SJSA1 (cell line): Measurements from ENCODE around the gene NTM. TPM values are rescaled to one million over a fixed set of nuclear protein-coding genes. Genes with fewer than 3 reads are reported as not detected.
"Not testable (repeated sequence)": the region's sequence is repeated elsewhere in the genome, so short reads cannot be mapped to it uniquely, and the experiment has no call there.

Experiments used
- DNase-seq, 2 experiments: peaks; one replicate each; pipeline ENCODE4 v3.0.0-alpha.2; 2015 to 2020; ENCODE audit warnings: low spot score in 2 of 2, low read depth in 1 of 2
- H3K27ac ChIP-seq: fragments of 250-450 bp; sonication (Bioruptor Pico); 2 replicates; pipeline ENCODE4 v1.5.1; 2020; ENCODE audit warnings: mild to moderate bottlenecking, moderate library complexity
- H3K27me3 ChIP-seq: fragments of 250-450 bp; sonication (Bioruptor Pico); replicated peaks from 2 replicates; pipeline ENCODE4 v1.5.1; 2020; ENCODE audit warnings: mild to moderate bottlenecking, moderate library complexity
- H3K36me3 ChIP-seq: fragments of 250-450 bp; sonication (Bioruptor Pico); 2 replicates; pipeline ENCODE4 v1.5.1; 2020; ENCODE audit warnings: mild to moderate bottlenecking
- H3K4me1 ChIP-seq: fragments of 250-450 bp; sonication (Bioruptor Pico); replicated peaks from 2 replicates; pipeline ENCODE4 v1.6.1; 2021; ENCODE audit warnings: mild to moderate bottlenecking
- H3K4me3 ChIP-seq: fragments of 250-450 bp; sonication (Bioruptor Pico); 2 replicates; pipeline ENCODE4 v1.5.1; 2020; ENCODE audit warnings: mild to moderate bottlenecking
- H3K9me3 ChIP-seq: fragments of 250-450 bp; sonication (Bioruptor Pico); replicated peaks from 2 replicates; pipeline ENCODE4 v1.5.1; 2020; ENCODE audit warnings: mild to moderate bottlenecking
- total RNA-seq: library from RNA; depleted of rRNA; stranded (reverse); fragments of >200 nt; shearing (Covaris generic); gene quantifications from 2 replicates; pipeline ENCODE4 v1.2.3, GENCODE V29; 2014

Gene NTM
- total RNA-seq, 1 experiment from 2014 or later = 0.34 TPM

GRCh38 chr11:132347156-132348090 lies 977.0 kb downstream of the NTM start:
- Histone ChIP-seq H3K27ac (no peak overlapping the region), H3K36me3 (no peaks in the 10 kb centered on the region), H3K4me1 (no peaks in the 10 kb centered on the region), H3K4me3 (no peak overlapping the region), H3K27me3 (no peaks in the 10 kb centered on the region), H3K9me3 (no peaks in the 10 kb centered on the region)
- DNase-seq = no peak

GRCh38 chr11:132349811-132350733 lies 979.7 kb downstream of the NTM start:
- Histone ChIP-seq H3K4me3 (no peak overlapping the region), H3K27me3 (no peaks in the 10 kb centered on the region), H3K36me3 (no peaks in the 10 kb centered on the region), H3K27ac (no peak overlapping the region), H3K4me1 (no peaks in the 10 kb centered on the region), H3K9me3 (no peaks in the 10 kb centered on the region)
- DNase-seq = no peak

GRCh38 chr11:132351050-132351449 lies 980.6 kb downstream of the NTM start:
- Histone ChIP-seq H3K27me3 (no peaks in the 10 kb centered on the region), H3K36me3 (no peaks in the 10 kb centered on the region), H3K4me3 (no peak overlapping the region), H3K9me3 (no peaks in the 10 kb centered on the region), H3K4me1 (no peaks in the 10 kb centered on the region), H3K27ac (no peak overlapping the region)
- no peak for DNase-seq

GRCh38 chr11:132352497-132352896 lies 982.1 kb downstream of the NTM start:
- no peaks in the 10 kb centered on the region for H3K36me3 ChIP-seq
- H3K27me3 ChIP-seq = no peaks in the 10 kb centered on the region
- H3K27ac ChIP-seq = no peak overlapping the region
- H3K4me3 ChIP-seq = no peak overlapping the region
- no peaks in the 10 kb centered on the region for H3K4me1 ChIP-seq
- no peak for DNase-seq
- no peaks in the 10 kb centered on the region for H3K9me3 ChIP-seq

- no peaks in the 10 kb centered on the region for H3K4me1 ChIP-seq
- no peak overlapping the region for H3K4me3 ChIP-seq
- H3K27me3 ChIP-seq = no peaks in the 10 kb centered on the region
- no peaks in the 10 kb centered on the region for H3K9me3 ChIP-seq
- no peak for DNase-seq
- H3K36me3 ChIP-seq = no peaks in the 10 kb centered on the region
- no peak overlapping the region for H3K27ac ChIP-seq
Observed at GRCh38 chr11:132353255-132353654, 982.8 kb downstream of the NTM start.

- H3K36me3 ChIP-seq = no peaks in the 10 kb centered on the region
- no peak overlapping the region for H3K27ac ChIP-seq
- H3K9me3 ChIP-seq = no peaks in the 10 kb centered on the region
- no peaks in the 10 kb centered on the region for H3K4me1 ChIP-seq
- no peak for DNase-seq
- no peak overlapping the region for H3K4me3 ChIP-seq
- H3K27me3 ChIP-seq = no peaks in the 10 kb centered on the region
Observed at GRCh38 chr11:132357811-132358572, 987.6 kb downstream of the NTM start.

- H3K27ac ChIP-seq = no peak overlapping the region
- H3K9me3 ChIP-seq = no peaks in the 10 kb centered on the region
- H3K4me3 ChIP-seq = no peak overlapping the region
- no peaks in the 10 kb centered on the region for H3K36me3 ChIP-seq
- no peak for DNase-seq
- H3K4me1 ChIP-seq = no peaks in the 10 kb centered on the region
- H3K27me3 ChIP-seq = no peaks in the 10 kb centered on the region
Observed at GRCh38 chr11:132358573-132358953, 988.1 kb downstream of the NTM start.

GRCh38 chr11:132361011-132361550 lies 990.7 kb downstream of the NTM start:
- no peaks in the 10 kb centered on the region for H3K9me3 ChIP-seq
- no peak overlapping the region for H3K4me3 ChIP-seq
- no peaks in the 10 kb centered on the region for H3K36me3 ChIP-seq
- no peak overlapping the region for H3K27ac ChIP-seq
- no peak for DNase-seq
- H3K27me3 ChIP-seq = no peaks in the 10 kb centered on the region
- no peaks in the 10 kb centered on the region for H3K4me1 ChIP-seq

GRCh38 chr11:132365650-132366049 lies 995.2 kb downstream of the NTM start:
- Histone ChIP-seq H3K4me3 (no peak overlapping the region), H3K9me3 (no peaks in the 10 kb centered on the region), H3K4me1 (no peaks in the 10 kb centered on the region), H3K36me3 (no peaks in the 10 kb centered on the region), H3K27me3 (no peaks in the 10 kb centered on the region), H3K27ac (no peak overlapping the region)
- DNase-seq = no peak

- Histone ChIP-seq H3K27me3 (no peaks in the 10 kb centered on the region), H3K4me3 (no peak overlapping the region), H3K27ac (no peak overlapping the region), H3K4me1 (no peaks in the 10 kb centered on the region), H3K36me3 (no peaks in the 10 kb centered on the region), H3K9me3 (no peaks in the 10 kb centered on the region)
- no peak for DNase-seq
Observed at GRCh38 chr11:132367293-132367692, 996.9 kb downstream of the NTM start.

GRCh38 chr11:132370114-132370513 lies 999.7 kb downstream of the NTM start:
- not testable (repeated sequence) for H3K27ac ChIP-seq, DNase-seq, H3K27me3 ChIP-seq, H3K9me3 ChIP-seq, H3K4me1 ChIP-seq, H3K4me3 ChIP-seq, H3K36me3 ChIP-seq

GRCh38 chr11:132373405-132374143 lies 1003.2 kb downstream of the NTM start:
- H3K27ac ChIP-seq = no peak overlapping the region
- H3K9me3 ChIP-seq = no peaks in the 10 kb centered on the region
- no peaks in the 10 kb centered on the region for H3K36me3 ChIP-seq
- H3K27me3 ChIP-seq = no peaks in the 10 kb centered on the region
- no peak for DNase-seq
- H3K4me3 ChIP-seq = no peak overlapping the region
- H3K4me1 ChIP-seq = no peaks in the 10 kb centered on the region

GRCh38 chr11:132379540-132379939 lies 1009.1 kb downstream of the NTM start:
- Histone ChIP-seq H3K27me3 (no peaks in the 10 kb centered on the region), H3K4me1 (no peaks in the 10 kb centered on the region), H3K36me3 (no peaks in the 10 kb centered on the region), H3K9me3 (no peaks in the 10 kb centered on the region), H3K27ac (no peak overlapping the region), H3K4me3 (no peak overlapping the region)
- DNase-seq = no peak
